Kidney (tissue), 14 donors: Measurements from ENCODE around the gene CYTH3. TPM values are rescaled to one million over a fixed set of nuclear protein-coding genes. Genes with fewer than 3 reads are reported as not detected.

Experiments used
- DNase-seq, 5 donors: peaks; one replicate each; pipeline ENCODE4 v3.0.0-alpha.2; 2013 to 2020
- FAIRE-seq: peaks from 2 replicates; lab custom pipeline; 2012; peaks lifted over from hg19 to GRCh38; lab: Jason Lieb, UNC
- H3K27ac ChIP-seq, 2 donors: one replicate each; pipeline ENCODE4 v1.7.0; 2013; ENCODE audit warnings: low read depth in 2 of 2, low read length in 2 of 2, inconsistent platforms in 1 of 2
- H3K27me3 ChIP-seq: one replicate; pipeline ENCODE4 v1.7.1; 2013; ENCODE audit warnings: low read length, inconsistent platforms; ENCODE audit not compliant: control insufficient read depth, insufficient read depth
- H3K36me3 ChIP-seq, 3 donors: one replicate each; pipeline versions ENCODE4 v1.7.0 to v1.7.1; 2013; ENCODE audit warnings: low read length in 3 of 3, control low read depth in 1 of 3, inconsistent platforms in 1 of 3; ENCODE audit not compliant: insufficient read depth in 3 of 3, control insufficient read depth in 2 of 3
- H3K4me1 ChIP-seq, 3 donors: one replicate each; pipeline versions ENCODE4 v1.7.0 to v1.7.1; 2013; ENCODE audit warnings: low read length in 3 of 3, inconsistent platforms in 1 of 3, low read depth in 1 of 3; ENCODE audit not compliant: control insufficient read depth in 2 of 3, insufficient read depth in 2 of 3
- H3K4me3 ChIP-seq, 3 donors: one replicate each; pipeline versions ENCODE4 v1.7.0 to v1.8.1; 2013; ENCODE audit warnings: low read length in 3 of 3, control low read depth in 1 of 3, inconsistent platforms in 1 of 3
- H3K9ac ChIP-seq, 3 donors: one replicate each; pipeline versions ENCODE4 v1.7.0 to v1.7.1; 2013; ENCODE audit warnings: low read length in 3 of 3, control low read depth in 1 of 3, inconsistent platforms in 1 of 3
- H3K9me3 ChIP-seq, 3 donors: one replicate each; pipeline versions ENCODE4 v1.7.0 to v1.7.1; 2013; ENCODE audit warnings: low read length in 3 of 3, control low read depth in 1 of 3, inconsistent platforms in 1 of 3; ENCODE audit not compliant: control insufficient read depth in 2 of 3, insufficient read depth in 1 of 3
- CTCF ChIP-seq: IDR thresholded peaks from 3 replicates; pipeline ENCODE4 v1.5.1; 2012; ENCODE audit warnings: mild to moderate bottlenecking, moderate library complexity, borderline replicate concordance; ENCODE audit not compliant: insufficient read depth; ENCODE audit errors: extremely low read depth
- intact Hi-C: fragments of 100-400 bp; cut with DNase I; formaldehyde crosslinking; loops from one replicate; pipeline ENCODE4 v1.11.1; 2022
- polyA plus RNA-seq: library from polyadenylated mRNA; stranded (reverse); fragments of 350-450 nt; fragmentation: Illumina TruSeq; extraction: RNeasy Lipid Tissue Mini Kit (QIAGEN cat#74804); gene quantifications from one replicate; pipeline ENCODE4 v1.2.3, GENCODE V29; 2014; ENCODE audit warnings: low read depth, low replicate concordance; ENCODE audit not compliant: insufficient read depth
- total RNA-seq: library from RNA; stranded (reverse); fragmentation: NEBNext Ultra II Directional; extraction: Animal tissue kit (Norgen Biotek cat#: 25700); gene quantifications from one replicate; pipeline ENCODE4 v1.2.1, GENCODE V29; 2021
- donor health status: control.
- donor health status: control.
- donor health status: control.
- donor health status: control.
- donor health status: control.
- donor health status: DM: yes; HTN: yes; CAD: no.
- donor health status: Normal renal cell carcinoma (clear cell type).

CYTH3 gene
- total and polyA plus RNA-seq, 2 donors from 2014 or later: 9.1 to 18.5 TPM

- Histone ChIP-seq H3K9me3 (no peaks in the 10 kb centered on the region), H3K4me1 (no peaks in the 10 kb centered on the region), H3K4me3 (no peak overlapping the region), H3K27ac (no peak overlapping the region), H3K36me3 (no peaks in the 10 kb centered on the region), H3K27me3 (no peaks in the 10 kb centered on the region), H3K9ac (no peak overlapping the region)
- intact Hi-C loops: no loop called here
- no peak for FAIRE-seq
- no peak for DNase-seq
- TF ChIP-seq CTCF: no peak
Observed at GRCh38 chr7:6210621-6211372, 61.6 kb downstream of the CYTH3 start.

- Histone ChIP-seq H3K36me3 (no peaks in the 10 kb centered on the region), H3K9me3 (no peaks in the 10 kb centered on the region), H3K9ac (no peak overlapping the region), H3K4me1 (no peaks in the 10 kb centered on the region), H3K27ac (no peak overlapping the region), H3K4me3 (no peak overlapping the region), H3K27me3 (no peaks in the 10 kb centered on the region)
- intact Hi-C loops: no loop called here
- no peak for FAIRE-seq
- TF ChIP-seq CTCF: no peak
- DNase-seq: no peak
Observed at GRCh38 chr7:6209340-6209739, 63.1 kb downstream of the CYTH3 start.

- no peak for TF ChIP-seq CTCF
- H3K4me3 ChIP-seq: no peak overlapping the region
- FAIRE-seq: no peak
- intact Hi-C loops: no loop called here
- no peaks in the 10 kb centered on the region for H3K4me1 ChIP-seq
- no peak overlapping the region for H3K9ac ChIP-seq
- H3K9me3 ChIP-seq: no peaks in the 10 kb centered on the region
- H3K36me3 ChIP-seq: no peaks in the 10 kb centered on the region
- H3K27ac ChIP-seq: no peak overlapping the region
- H3K27me3 ChIP-seq: no peaks in the 10 kb centered on the region
- DNase-seq: no peak
Observed at GRCh38 chr7:6208573-6209328, 63.7 kb downstream of the CYTH3 start.
